HCT116 (cell line): Measurements from ENCODE around the gene CDYL2. TPM values are rescaled to one million over a fixed set of nuclear protein-coding genes. Genes with fewer than 3 reads are reported as not detected.

Experiments
- total RNA-seq: library from RNA; stranded (reverse); gene quantifications from one replicate; pipeline ENCODE4 v1.2.1, GENCODE V29; 2021; ENCODE audit not compliant: unreplicated experiment

CDYL2 gene
- total RNA-seq, 1 experiment from 2014 or later: 0.10 TPM

Other genes with a start within 250 kb of the CDYL2 start
- 119 TPM for gene CMC2, start 202.3 kb upstream of the CDYL2 start, total RNA-seq
- 76.7 TPM for gene CENPN, start 202.6 kb upstream of the CDYL2 start, total RNA-seq
- gene ATMIN, start 231.2 kb upstream of the CDYL2 start, total RNA-seq: 46.7 TPM